ENCODE measurements around the gene ACTL9.
"Not testable (repeated sequence)": the region's sequence is repeated elsewhere in the genome, so short reads cannot be mapped to it uniquely, and the experiment has no call there.

Gene ACTL9

GRCh38 chr19:8705742-8706141 lies 7.1 kb upstream of the ACTL9 start:
- TF ChIP-seq, protein P1, sequence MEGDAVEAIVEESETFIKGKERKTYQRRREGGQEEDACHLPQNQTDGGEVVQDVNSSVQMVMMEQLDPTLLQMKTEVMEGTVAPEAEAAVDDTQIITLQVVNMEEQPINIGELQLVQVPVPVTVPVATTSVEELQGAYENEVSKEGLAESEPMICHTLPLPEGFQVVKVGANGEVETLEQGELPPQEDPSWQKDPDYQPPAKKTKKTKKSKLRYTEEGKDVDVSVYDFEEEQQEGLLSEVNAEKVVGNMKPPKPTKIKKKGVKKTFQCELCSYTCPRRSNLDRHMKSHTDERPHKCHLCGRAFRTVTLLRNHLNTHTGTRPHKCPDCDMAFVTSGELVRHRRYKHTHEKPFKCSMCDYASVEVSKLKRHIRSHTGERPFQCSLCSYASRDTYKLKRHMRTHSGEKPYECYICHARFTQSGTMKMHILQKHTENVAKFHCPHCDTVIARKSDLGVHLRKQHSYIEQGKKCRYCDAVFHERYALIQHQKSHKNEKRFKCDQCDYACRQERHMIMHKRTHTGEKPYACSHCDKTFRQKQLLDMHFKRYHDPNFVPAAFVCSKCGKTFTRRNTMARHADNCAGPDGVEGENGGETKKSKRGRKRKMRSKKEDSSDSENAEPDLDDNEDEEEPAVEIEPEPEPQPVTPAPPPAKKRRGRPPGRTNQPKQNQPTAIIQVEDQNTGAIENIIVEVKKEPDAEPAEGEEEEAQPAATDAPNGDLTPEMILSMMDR (IDR thresholded peaks at IDR 0.05; ENCODE audit: low read depth, low read length) = no peak
- DNase-seq (ENCODE audit: extremely low read depth, low read depth) = no peak

- DNase-seq (ENCODE audit: extremely low read depth, low read depth) = not testable (repeated sequence)
Observed at GRCh38 chr19:8705304-8705703, 6.7 kb upstream of the ACTL9 start.

GRCh38 chr19:8703223-8703622 lies 4.6 kb upstream of the ACTL9 start:
- TF ChIP-seq, protein P1 (IDR thresholded peaks at IDR 0.05; ENCODE audit: low read depth, low read length) = no peak
- DNase-seq (ENCODE audit: extremely low read depth, low read depth) = no peak

DNA sequence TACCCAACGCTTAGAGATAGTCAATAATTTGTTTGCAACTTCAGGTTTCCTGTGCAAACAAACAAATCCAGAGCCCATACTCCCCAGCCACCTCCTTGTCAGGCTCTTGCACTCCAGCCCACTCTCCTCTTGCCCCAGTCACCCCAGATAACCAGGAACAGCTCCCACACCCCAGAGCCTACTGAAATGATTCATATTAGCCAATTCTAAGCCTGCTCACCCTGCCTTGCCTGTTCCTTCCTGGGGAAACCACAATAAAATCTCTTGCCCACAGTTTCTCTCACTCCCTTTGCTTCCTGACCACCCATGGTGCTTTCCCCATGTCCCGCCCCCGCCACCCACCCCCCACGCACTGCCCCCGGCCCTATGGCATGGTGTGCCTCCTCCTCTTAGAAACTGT lies 3.8 kb upstream of the ACTL9 start:
- no peak for DNase-seq (ENCODE audit: extremely low read depth, low read depth)
- TF ChIP-seq, protein P1 (IDR thresholded peaks at IDR 0.05; ENCODE audit: low read depth, low read length) = no peak

- DNase-seq (ENCODE audit: extremely low read depth, low read depth) = no peak
- TF ChIP-seq, protein P1 (IDR thresholded peaks at IDR 0.05; ENCODE audit: low read depth, low read length) = no peak
Observed at GRCh38 chr19:8700956-8701355, 2.4 kb upstream of the ACTL9 start.

- TF ChIP-seq, protein P1 (IDR thresholded peaks at IDR 0.05; ENCODE audit: low read depth, low read length) = no peak
- no peak for DNase-seq (ENCODE audit: extremely low read depth, low read depth)
Observed at GRCh38 chr19:8699908-8700307, 1.3 kb upstream of the ACTL9 start.

- TF ChIP-seq, protein P1 (IDR thresholded peaks at IDR 0.05; ENCODE audit: low read depth, low read length) = no peak
- DNase-seq (ENCODE audit: extremely low read depth, low read depth) = no peak
Observed at GRCh38 chr19:8697671-8698432, 743 bp downstream of the ACTL9 start.

DNA sequence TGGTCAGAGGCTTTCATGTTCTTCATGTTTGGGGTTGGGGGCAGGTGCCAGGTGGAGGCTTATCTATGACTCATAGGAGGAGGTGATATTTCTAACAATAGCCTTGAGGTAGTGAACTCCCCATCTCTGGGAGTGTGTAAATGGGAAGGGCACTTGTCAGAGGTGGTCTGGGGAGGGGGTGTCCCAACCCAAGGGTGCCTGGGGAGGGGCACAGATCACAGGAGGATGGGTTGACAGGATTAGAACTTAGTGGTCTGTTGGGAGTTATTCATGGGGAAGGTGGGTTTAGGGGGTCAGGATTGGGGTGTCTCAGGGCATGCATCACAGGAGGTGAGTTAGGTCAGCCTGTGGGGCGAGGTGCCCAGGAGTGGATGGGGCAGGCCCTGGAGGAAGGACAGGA lies 1.6 kb downstream of the ACTL9 start:
- no peak for DNase-seq (ENCODE audit: extremely low read depth, low read depth)
- TF ChIP-seq, protein P1 (IDR thresholded peaks at IDR 0.05; ENCODE audit: low read depth, low read length) = no peak
